Coronary artery (tissue), 2 donors: ENCODE measurements around the gene CDHR2.
A peak's percentile ranks its signal among the peaks of the same experiment; 100 is the strongest.
"Not testable (repeated sequence)": the region's sequence is repeated elsewhere in the genome, so short reads cannot be mapped to it uniquely, and the experiment has no call there.

Experiments used
- DNase-seq: peaks from one replicate; pipeline ENCODE4 v3.0.0-alpha.2; 2017; ENCODE audit warnings: low spot score
- H3K27ac ChIP-seq, 2 donors: fragments of 200-600 bp; sonication (generic); one replicate each; pipeline ENCODE4 v1.5.1; 2016 to 2019
- H3K4me3 ChIP-seq: fragments of 200-600 bp; sonication (generic); 2 replicates; pipeline ENCODE4 v1.5.1; 2016; ENCODE audit warnings: mild to moderate bottlenecking, moderate library complexity
- TF ChIP-seq, protein P1 (sequence below): fragments of 200-600 bp; sonication (generic); IDR thresholded peaks from one replicate; pipeline ENCODE4 v1.5.1; 2019; ENCODE audit warnings: antibody characterized with exemption

CDHR2 gene

DNA sequence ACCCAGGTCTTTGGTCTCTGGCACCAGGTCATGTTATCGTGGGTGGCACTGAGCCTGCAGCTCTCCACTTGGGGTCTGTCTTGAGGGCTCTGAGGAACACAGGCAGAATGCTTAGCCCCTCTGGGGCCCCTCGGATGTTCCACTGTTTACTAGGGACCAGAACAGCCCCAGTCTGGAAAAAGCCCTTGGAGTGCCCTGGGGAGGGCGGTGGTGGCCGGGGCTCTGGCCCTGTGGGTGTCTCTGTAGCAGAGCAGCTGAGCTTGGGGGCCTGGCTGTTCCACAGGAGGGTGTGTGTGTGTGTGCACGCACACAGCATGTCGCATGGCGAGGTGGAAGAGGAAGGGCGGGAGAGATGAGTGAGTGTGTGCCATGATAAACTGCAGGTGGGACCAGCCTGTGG lies 45.4 kb downstream of the CDHR2 start:
- no peak for DNase-seq
- Histone ChIP-seq H3K4me3 (no peak overlapping the region), H3K27ac (no peak overlapping the region)
- TF ChIP-seq, protein P1, sequence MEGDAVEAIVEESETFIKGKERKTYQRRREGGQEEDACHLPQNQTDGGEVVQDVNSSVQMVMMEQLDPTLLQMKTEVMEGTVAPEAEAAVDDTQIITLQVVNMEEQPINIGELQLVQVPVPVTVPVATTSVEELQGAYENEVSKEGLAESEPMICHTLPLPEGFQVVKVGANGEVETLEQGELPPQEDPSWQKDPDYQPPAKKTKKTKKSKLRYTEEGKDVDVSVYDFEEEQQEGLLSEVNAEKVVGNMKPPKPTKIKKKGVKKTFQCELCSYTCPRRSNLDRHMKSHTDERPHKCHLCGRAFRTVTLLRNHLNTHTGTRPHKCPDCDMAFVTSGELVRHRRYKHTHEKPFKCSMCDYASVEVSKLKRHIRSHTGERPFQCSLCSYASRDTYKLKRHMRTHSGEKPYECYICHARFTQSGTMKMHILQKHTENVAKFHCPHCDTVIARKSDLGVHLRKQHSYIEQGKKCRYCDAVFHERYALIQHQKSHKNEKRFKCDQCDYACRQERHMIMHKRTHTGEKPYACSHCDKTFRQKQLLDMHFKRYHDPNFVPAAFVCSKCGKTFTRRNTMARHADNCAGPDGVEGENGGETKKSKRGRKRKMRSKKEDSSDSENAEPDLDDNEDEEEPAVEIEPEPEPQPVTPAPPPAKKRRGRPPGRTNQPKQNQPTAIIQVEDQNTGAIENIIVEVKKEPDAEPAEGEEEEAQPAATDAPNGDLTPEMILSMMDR = no peak

DNA sequence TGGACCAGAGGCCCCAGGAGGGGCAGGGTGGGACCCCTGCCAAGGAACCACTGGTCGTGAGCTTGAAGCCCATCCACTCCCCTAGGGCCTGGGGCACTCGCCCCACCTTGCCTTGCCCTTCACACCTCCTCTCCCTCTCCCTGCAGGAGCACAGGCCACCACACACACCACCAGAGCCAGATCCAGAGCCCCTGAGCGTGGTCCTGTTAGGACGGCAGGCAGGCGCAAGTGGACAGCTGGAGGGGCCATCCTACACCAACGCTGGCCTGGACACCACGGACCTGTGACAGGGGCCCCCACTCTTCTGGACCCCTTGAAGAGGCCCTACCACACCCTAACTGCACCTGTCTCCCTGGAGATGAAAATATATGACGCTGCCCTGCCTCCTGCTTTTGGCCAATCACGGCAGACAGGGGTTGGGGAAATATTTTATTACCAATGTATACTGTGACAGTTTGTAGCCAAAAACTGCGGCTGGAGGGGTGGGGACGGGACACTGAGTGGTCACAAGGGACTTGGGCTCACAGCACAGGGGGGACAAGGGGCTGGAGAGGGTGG lies 46.3 kb downstream of the CDHR2 start:
- no peak overlapping the region for H3K4me3 ChIP-seq
- TF ChIP-seq, protein P1 = no peak
- no peak overlapping the region for H3K27ac ChIP-seq
- no peak for DNase-seq

DNA sequence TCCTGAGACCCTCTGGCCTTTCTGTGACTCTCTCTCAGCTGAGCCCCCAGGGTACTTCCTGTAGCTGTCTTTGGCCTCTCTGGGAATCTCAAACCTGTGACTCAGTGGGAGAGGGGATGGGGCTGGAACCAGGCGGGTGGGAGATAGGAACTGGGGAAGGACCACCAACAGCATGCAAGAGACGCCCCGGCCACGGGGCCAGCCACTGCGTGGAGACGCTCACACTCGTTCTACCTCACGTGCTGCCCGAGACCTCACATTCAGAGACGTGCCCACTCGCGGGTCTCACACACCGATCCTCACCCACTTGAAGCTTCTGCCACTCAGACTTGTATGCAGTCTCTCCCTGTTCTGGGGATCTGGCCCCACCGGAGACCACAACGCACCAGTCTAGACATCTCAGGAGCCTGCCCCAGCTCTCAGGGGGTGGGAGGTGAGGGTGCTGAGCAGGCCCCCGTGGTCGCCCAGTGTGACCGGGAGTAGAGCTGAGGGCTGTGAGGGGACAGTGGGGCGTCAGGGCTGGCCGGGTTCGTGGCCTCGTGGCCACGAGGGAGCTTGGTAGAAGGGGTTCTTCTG lies 47.0 kb downstream of the CDHR2 start:
- DNase-seq = no peak
- TF ChIP-seq, protein P1 = no peak
- Histone ChIP-seq H3K27ac (no peak overlapping the region), H3K4me3 (peak overlapping the region; percentile 68)

DNA sequence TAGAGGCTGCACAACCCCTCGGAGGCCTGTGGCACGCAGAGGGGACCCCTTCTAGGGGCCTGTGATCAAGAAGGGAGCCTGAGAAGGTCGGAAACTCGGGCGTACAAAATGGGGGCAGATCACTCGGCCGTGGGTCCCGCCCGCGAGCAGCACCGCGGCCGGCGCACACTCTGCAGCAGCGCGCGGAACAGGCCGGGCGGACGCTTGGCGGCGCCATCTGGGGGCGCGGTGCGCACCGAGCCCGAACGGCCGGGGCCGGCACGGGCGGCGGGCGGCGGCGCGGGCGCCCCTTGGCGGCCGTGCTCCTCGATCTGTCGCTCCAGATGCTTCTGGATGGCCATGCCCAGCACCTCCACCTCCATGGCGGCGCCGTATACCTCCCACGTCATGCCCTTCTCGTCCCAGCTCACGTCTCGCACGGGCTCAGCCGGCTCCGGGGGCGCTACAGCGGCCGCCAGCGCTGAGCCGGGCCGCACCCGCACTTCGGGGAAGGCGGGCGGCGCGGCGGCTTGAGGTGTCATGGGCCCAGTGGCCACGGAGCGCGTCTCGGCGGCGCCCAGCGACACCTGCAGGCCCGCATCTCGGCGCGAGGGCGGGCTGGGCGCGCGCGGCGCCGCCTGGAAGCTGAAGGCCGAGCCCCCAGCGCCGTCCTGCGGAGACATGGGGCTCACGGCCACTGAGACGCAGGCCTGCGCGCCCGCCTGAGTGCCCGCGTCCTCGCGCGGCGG lies 47.7 kb downstream of the CDHR2 start:
- DNase-seq = no peak
- peak overlapping the region; percentile 68 for H3K4me3 ChIP-seq
- TF ChIP-seq, protein P1 = no peak
- no peak overlapping the region for H3K27ac ChIP-seq

DNA sequence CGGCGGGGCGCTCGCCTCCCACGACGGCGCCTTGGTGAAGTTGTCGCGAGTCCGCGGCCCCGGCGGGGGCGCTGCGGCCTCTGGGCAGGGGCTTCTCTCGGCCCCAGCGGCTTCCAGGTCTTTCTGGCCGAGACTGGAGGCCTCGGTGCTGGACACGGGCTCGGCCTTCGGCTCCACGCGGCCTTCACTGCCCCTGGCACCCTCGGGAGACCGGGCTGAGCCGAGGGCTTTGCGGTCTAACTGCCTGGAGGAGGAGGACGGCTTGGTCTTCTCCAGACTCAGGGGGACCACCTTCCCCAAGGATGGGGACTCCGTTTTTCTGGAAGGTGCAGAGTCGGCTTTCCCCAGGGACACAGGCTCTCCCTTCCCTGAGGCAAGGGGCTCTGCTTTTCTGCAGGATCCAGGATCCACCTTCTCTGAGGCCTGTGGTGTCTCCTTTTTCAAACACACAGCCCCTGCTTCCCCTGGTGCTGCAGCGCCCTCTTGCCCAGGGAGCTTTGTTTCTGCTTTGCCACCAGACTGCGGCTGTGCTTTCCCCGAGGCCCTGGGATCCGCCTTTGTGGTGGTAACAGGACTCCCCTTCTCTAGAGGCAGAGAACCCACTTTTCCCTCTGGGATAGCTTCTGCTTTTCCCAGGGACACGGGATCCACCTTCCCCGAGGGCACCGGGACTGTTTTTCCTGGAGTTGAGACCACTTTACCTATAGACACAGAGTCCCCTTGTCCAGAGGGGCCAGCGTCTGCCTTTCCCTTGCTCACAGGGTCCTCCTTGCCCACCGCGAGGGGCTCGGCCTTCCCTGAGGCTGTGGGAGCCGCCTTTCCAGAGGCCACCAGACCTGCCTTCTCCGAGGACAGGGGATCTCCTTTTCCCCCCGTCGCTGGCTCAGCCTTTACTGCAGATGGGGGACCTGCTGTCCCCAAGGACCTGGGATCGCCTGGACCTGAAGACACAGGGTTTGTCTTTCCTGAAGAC lies 48.6 kb downstream of the CDHR2 start:
- H3K27ac ChIP-seq = no peak overlapping the region
- DNase-seq = no peak
- peak overlapping the region; percentile 68 for H3K4me3 ChIP-seq
- TF ChIP-seq, protein P1 = no peak

DNA sequence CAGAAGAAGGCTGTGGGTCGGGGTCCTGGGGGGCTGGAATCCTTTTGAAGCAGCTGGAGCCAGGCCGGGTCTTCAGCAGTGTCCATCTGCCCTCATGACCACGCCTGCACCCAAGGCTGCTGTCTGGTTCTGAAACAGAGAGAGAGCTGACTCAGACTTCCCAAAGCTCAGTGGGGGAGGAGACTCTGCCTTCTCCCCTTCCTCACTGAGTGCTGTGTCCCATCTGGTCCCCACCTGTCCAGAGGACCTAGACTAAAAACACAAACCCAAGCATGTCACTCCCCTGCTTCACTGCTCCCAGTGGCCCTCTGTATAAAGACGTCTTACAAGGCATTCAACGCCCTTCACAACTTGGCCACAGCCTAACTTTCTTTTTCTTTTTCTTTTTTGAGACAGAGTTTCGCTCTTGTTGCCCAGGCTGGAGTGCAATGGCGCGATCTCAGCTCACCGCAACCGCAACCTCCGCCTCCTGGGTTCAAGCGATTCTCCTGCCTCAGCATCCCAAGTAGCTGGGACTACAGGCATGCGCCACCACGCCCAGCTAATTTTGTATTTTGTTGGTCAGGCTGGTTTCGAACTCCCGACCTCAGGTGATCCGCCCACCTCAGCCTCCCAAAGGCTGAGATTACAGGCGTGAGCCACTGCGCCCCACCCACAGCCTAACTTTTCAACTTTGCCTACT lies 50.7 kb downstream of the CDHR2 start:
- DNase-seq, H3K27ac ChIP-seq, H3K4me3 ChIP-seq: not testable (repeated sequence)
